HG03196 (cell line): ENCODE results near the gene KCTD11.
"Not testable (repeated sequence)": the region's sequence is repeated elsewhere in the genome, so short reads cannot be mapped to it uniquely, and the experiment has no call there.

Experiments used
- ATAC-seq: cut with Tn5 transposase; IDR thresholded peaks from one replicate; pipeline ENCODE4 v1.9.1; 2021; ENCODE audit not compliant: unreplicated experiment

KCTD11 gene

GRCh38 chr17:7322520-7323194 lies 29.3 kb upstream of the KCTD11 start:
- ATAC-seq: no peak

GRCh38 chr17:7323731-7324437 lies 28.1 kb upstream of the KCTD11 start:
- no peak for ATAC-seq

- ATAC-seq: no peak
Measured at GRCh38 chr17:7324438-7324779, 27.6 kb upstream of the KCTD11 start.

- no peak for ATAC-seq
Measured at GRCh38 chr17:7325031-7325528, 26.9 kb upstream of the KCTD11 start.

GRCh38 chr17:7326186-7326585 lies 25.8 kb upstream of the KCTD11 start:
- no peak for ATAC-seq

- ATAC-seq: no peak
Measured at GRCh38 chr17:7327056-7327455, 24.9 kb upstream of the KCTD11 start.

GRCh38 chr17:7327501-7327900 lies 24.5 kb upstream of the KCTD11 start:
- no peak for ATAC-seq

GRCh38 chr17:7328009-7328408 lies 24.0 kb upstream of the KCTD11 start:
- no peak for ATAC-seq

- ATAC-seq: peak; percentile 8
Measured at GRCh38 chr17:7328840-7329373, 23.1 kb upstream of the KCTD11 start, which contains the start of gene NEURL4. Gene NEURL4, minus strand, starts transcription at chr17:7329335. Its CDS starts 23 bp downstream, at chr17:7329312.

- ATAC-seq: peak; percentile 49
Measured at GRCh38 chr17:7329374-7329996, 22.5 kb upstream of the KCTD11 start.

- ATAC-seq: peak; percentile 34
Measured at GRCh38 chr17:7329997-7330637, 21.8 kb upstream of the KCTD11 start.

GRCh38 chr17:7330638-7331015 lies 21.3 kb upstream of the KCTD11 start:
- ATAC-seq: no peak

GRCh38 chr17:7332111-7332510 lies 19.9 kb upstream of the KCTD11 start:
- ATAC-seq: no peak

- ATAC-seq: not testable (repeated sequence)
Measured at GRCh38 chr17:7332600-7333069, 19.3 kb upstream of the KCTD11 start.

- ATAC-seq: no peak
Measured at GRCh38 chr17:7334938-7335538, 16.9 kb upstream of the KCTD11 start.

GRCh38 chr17:7335765-7336164 lies 16.2 kb upstream of the KCTD11 start:
- not testable (repeated sequence) for ATAC-seq

GRCh38 chr17:7336240-7337175 lies 15.5 kb upstream of the KCTD11 start, which contains the start of gene ACAP1:
Gene ACAP1, plus strand, starts transcription at chr17:7336529. Its CDS starts 206 bp downstream, at chr17:7336735.
- peak; percentile 67 for ATAC-seq

- ATAC-seq: not testable (repeated sequence)
Measured at GRCh38 chr17:7337600-7337999, 14.4 kb upstream of the KCTD11 start.

- no peak for ATAC-seq
Measured at GRCh38 chr17:7340179-7340578, 11.8 kb upstream of the KCTD11 start.
